ENCODE measurements around the gene OTOGL.

DNA sequence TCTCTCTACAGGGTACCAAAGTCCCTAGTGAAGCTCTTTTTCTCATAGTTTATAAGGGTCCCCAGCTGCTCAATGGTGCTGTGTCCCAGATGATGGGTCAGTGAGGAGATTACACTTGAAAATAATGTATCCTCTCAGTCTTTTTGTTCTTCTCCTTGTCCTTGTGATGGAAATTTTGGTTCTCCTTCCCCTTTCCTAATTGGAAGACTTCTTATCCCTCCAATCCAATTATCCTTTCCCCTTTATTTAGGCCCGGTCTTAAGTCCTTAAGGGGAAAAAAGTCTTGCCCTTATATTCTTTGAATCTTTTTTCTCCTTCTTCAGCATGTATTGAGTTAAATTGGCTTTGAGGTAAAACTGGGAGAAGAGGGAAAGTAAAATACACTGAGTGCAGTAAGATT, 218.6 kb downstream of the OTOGL start:
- TF ChIP-seq, protein P1, sequence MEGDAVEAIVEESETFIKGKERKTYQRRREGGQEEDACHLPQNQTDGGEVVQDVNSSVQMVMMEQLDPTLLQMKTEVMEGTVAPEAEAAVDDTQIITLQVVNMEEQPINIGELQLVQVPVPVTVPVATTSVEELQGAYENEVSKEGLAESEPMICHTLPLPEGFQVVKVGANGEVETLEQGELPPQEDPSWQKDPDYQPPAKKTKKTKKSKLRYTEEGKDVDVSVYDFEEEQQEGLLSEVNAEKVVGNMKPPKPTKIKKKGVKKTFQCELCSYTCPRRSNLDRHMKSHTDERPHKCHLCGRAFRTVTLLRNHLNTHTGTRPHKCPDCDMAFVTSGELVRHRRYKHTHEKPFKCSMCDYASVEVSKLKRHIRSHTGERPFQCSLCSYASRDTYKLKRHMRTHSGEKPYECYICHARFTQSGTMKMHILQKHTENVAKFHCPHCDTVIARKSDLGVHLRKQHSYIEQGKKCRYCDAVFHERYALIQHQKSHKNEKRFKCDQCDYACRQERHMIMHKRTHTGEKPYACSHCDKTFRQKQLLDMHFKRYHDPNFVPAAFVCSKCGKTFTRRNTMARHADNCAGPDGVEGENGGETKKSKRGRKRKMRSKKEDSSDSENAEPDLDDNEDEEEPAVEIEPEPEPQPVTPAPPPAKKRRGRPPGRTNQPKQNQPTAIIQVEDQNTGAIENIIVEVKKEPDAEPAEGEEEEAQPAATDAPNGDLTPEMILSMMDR (conservative IDR thresholded peaks at IDR 0.05) = no peak
- no peak for TF ChIP-seq EZH2 (IDR thresholded peaks at IDR 0.05; ENCODE audit: low read depth)
